Measurements from ENCODE around the gene SCG3.

GRCh38 chr15:51738553-51738952 lies 57.2 kb downstream of the SCG3 start:
- TF ChIP-seq CTCF (IDR thresholded peaks at IDR 0.05) (no peak), MAX (CRISPR knock-in tag; IDR thresholded peaks at IDR 0.05) (no peak), MYBL2 (CRISPR knock-in tag; IDR thresholded peaks at IDR 0.05) (no peak), CREB1 (CRISPR knock-in tag; IDR thresholded peaks at IDR 0.05) (no peak), ETV6 (CRISPR knock-in tag; IDR thresholded peaks at IDR 0.05) (no peak)
- TF ChIP-seq, protein P1, sequence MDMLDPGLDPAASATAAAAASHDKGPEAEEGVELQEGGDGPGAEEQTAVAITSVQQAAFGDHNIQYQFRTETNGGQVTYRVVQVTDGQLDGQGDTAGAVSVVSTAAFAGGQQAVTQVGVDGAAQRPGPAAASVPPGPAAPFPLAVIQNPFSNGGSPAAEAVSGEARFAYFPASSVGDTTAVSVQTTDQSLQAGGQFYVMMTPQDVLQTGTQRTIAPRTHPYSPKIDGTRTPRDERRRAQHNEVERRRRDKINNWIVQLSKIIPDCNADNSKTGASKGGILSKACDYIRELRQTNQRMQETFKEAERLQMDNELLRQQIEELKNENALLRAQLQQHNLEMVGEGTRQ (CRISPR knock-in tag; IDR thresholded peaks at IDR 0.05), result no peak
- TF ChIP-seq, protein P2, sequence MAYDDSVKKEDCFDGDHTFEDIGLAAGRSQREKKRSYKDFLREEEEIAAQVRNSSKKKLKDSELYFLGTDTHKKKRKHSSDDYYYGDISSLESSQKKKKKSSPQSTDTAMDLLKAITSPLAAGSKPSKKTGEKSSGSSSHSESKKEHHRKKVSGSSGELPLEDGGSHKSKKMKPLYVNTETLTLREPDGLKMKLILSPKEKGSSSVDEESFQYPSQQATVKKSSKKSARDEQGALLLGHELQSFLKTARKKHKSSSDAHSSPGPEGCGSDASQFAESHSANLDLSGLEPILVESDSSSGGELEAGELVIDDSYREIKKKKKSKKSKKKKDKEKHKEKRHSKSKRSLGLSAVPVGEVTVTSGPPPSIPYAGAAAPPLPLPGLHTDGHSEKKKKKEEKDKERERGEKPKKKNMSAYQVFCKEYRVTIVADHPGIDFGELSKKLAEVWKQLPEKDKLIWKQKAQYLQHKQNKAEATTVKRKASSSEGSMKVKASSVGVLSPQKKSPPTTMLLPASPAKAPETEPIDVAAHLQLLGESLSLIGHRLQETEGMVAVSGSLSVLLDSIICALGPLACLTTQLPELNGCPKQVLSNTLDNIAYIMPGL (CRISPR knock-in tag; IDR thresholded peaks at IDR 0.05), result no peak

Data from WTC11 (cell line).